GM19452 (cell line): Measurements from ENCODE around the gene ELOVL1.
"Not testable (repeated sequence)": the region's sequence is repeated elsewhere in the genome, so short reads cannot be mapped to it uniquely, and the experiment has no call there.

Source experiments
- ATAC-seq: cut with Tn5 transposase; IDR thresholded peaks from one replicate; pipeline ENCODE4 v1.9.1; 2021; ENCODE audit not compliant: unreplicated experiment

The ELOVL1 gene

GRCh38 chr1:43382027-43382779 is 14.4 kb upstream of the ELOVL1 start:
- ATAC-seq, result no peak

- no peak for ATAC-seq
Measured at GRCh38 chr1:43381612-43382011, 13.8 kb upstream of the ELOVL1 start.

GRCh38 chr1:43379476-43379875 is 11.7 kb upstream of the ELOVL1 start:
- no peak for ATAC-seq

GRCh38 chr1:43377831-43378230 is 10.0 kb upstream of the ELOVL1 start:
- no peak for ATAC-seq

- no peak for ATAC-seq
Measured at GRCh38 chr1:43376723-43377235, 9.0 kb upstream of the ELOVL1 start.

GRCh38 chr1:43373066-43373940 is 5.5 kb upstream of the ELOVL1 start:
- no peak for ATAC-seq

GRCh38 chr1:43372172-43372571 is 4.4 kb upstream of the ELOVL1 start:
- ATAC-seq, result no peak

GRCh38 chr1:43370564-43370963 is 2.8 kb upstream of the ELOVL1 start:
- ATAC-seq, result no peak

GRCh38 chr1:43369779-43370178 is 2.0 kb upstream of the ELOVL1 start:
- not testable (repeated sequence) for ATAC-seq

- ATAC-seq, result no peak
Measured at GRCh38 chr1:43368646-43369020, 822 bp upstream of the ELOVL1 start.

GRCh38 chr1:43367026-43367903 is 546 bp downstream of the ELOVL1 start:
- peak; percentile 33 for ATAC-seq

- ATAC-seq, result no peak
Measured at GRCh38 chr1:43366601-43367025, 1.2 kb downstream of the ELOVL1 start.

- no peak for ATAC-seq
Measured at GRCh38 chr1:43366179-43366578, 1.6 kb downstream of the ELOVL1 start.

- no peak for ATAC-seq
Measured at GRCh38 chr1:43365678-43366077, 2.1 kb downstream of the ELOVL1 start.

GRCh38 chr1:43363935-43364525 is 3.8 kb downstream of the ELOVL1 start:
- no peak for ATAC-seq

GRCh38 chr1:43363283-43363934 is 4.4 kb downstream of the ELOVL1 start:
- no peak for ATAC-seq

GRCh38 chr1:43360616-43361015 is 7.2 kb downstream of the ELOVL1 start:
- no peak for ATAC-seq

- ATAC-seq, result no peak
Measured at GRCh38 chr1:43359696-43360095, 8.1 kb downstream of the ELOVL1 start.

GRCh38 chr1:43358746-43359693 is 8.8 kb downstream of the ELOVL1 start, which contains the start of gene CDC20:
CDC20 (plus strand) TSS chr1:43358981; CDS start chr1:43359216, 235 bp downstream.
- peak; percentile 92 for ATAC-seq
